A673 (cell line): ENCODE data around the gene CYP2C19.

Experiments used
- EZH2 ChIP-seq: fragments of 200-600 bp; sonication (generic); IDR thresholded peaks from 2 replicates; pipeline ENCODE4 v1.6.1; 2017; ENCODE audit warnings: borderline replicate concordance, low read depth, mild to moderate bottlenecking, mixed read lengths, antibody characterized with exemption, low read length; ENCODE audit not compliant: poor library complexity, severe bottlenecking
- TF ChIP-seq, protein P1 (sequence below): fragments of 300-800, 200-600 bp; sonication (generic); conservative IDR thresholded peaks from 2 replicates; pipeline ENCODE4 v1.5.1; 2017; ENCODE audit warnings: low read depth, mild to moderate bottlenecking, antibody characterized with exemption, low read length, moderate library complexity, mixed read lengths

DNA sequence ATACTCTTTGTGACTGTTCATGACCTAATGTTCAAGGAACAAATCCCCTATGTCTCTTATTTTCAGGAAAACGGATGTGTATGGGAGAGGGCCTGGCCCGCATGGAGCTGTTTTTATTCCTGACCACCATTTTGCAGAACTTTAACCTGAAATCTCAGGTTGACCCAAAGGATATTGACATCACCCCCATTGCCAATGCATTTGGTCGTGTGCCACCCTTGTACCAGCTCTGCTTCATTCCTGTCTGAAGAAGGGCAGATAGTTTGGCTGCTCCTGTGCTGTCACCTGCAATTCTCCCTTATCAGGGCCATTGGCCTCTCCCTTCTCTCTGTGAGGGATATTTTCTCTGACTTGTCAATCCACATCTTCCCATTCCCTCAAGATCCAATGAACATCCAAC, 27.3 kb upstream of the CYP2C19 start:
- TF ChIP-seq, protein P1, sequence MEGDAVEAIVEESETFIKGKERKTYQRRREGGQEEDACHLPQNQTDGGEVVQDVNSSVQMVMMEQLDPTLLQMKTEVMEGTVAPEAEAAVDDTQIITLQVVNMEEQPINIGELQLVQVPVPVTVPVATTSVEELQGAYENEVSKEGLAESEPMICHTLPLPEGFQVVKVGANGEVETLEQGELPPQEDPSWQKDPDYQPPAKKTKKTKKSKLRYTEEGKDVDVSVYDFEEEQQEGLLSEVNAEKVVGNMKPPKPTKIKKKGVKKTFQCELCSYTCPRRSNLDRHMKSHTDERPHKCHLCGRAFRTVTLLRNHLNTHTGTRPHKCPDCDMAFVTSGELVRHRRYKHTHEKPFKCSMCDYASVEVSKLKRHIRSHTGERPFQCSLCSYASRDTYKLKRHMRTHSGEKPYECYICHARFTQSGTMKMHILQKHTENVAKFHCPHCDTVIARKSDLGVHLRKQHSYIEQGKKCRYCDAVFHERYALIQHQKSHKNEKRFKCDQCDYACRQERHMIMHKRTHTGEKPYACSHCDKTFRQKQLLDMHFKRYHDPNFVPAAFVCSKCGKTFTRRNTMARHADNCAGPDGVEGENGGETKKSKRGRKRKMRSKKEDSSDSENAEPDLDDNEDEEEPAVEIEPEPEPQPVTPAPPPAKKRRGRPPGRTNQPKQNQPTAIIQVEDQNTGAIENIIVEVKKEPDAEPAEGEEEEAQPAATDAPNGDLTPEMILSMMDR = no peak
- TF ChIP-seq EZH2 = no peak
